ENCODE data around the gene DPCD. TPM values are rescaled to one million over a fixed set of nuclear protein-coding genes. Genes with fewer than 3 reads are reported as not detected.

DPCD gene
- total and polyA plus RNA-seq, 2 of the 8 experiments (the other 6 are each of a cell fraction or from before 2014, with no cell fraction given): 21.2 to 31.4 TPM

DNA sequence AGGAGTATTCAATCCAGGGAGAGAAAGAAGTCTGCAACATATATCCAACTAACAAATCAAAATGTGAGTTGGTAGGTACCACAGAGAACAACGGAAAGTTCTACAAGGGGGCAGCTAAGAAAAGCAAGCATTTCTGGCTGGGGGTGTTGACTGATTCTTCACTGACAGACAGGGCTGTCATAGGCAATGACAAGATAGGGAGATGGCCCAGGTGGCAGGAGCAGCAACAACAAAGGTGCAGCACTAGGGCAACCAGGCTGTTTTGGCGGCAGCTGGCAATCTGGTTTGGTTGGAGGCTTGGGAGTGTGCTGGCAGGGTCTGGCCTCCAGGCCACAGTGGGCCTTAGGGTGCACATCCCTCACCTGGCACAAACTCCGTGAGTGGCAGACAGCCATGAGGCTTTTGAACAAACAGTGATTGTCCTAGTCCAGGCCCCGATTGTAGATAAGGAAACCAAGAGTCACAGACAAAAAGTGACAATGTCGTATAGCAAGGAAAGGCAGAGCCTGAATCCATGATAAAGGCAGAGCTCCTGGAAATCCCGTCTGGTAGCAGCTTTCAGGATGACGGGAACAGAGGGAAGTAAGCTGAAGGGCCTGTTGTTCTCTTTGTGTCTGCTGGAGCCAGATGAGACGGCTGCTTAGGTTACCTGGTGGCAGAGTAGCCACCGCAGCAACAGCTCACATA lies 28.4 kb downstream of the DPCD start:
- H4K5ac ChIP-seq (ENCODE audit: insufficient read length, low read depth, low read length): no peak overlapping the region
- no peak overlapping the region for H3K14ac ChIP-seq (ENCODE audit: insufficient read length)
- H2AK5ac ChIP-seq (ENCODE audit: low read depth, low read length): no peak overlapping the region
- H2BK12ac ChIP-seq (ENCODE audit: low read depth, low read length): no peak overlapping the region; the same call in 1 of the 2 replicates
- no peaks in the 10 kb centered on the region for H3K23me2 ChIP-seq (ENCODE audit: low read depth, low read length)
- no peak overlapping the region for H3K4ac ChIP-seq (replicated peaks; ENCODE audit: insufficient read length, low read depth, low read length)
- no peaks in the 10 kb centered on the region; the same call in 1 of the 2 replicates for H3K79me1 ChIP-seq (ENCODE audit: low read depth, low read length)
- H2BK120ac ChIP-seq (replicated peaks; ENCODE audit: low read depth, low read length): no peak overlapping the region
- WGBS, 2 experiments (ENCODE audit: extremely low coverage in 1 of 2, insufficient coverage in 1 of 2, insufficient read length in 1 of 2, insufficient replicate concordance in 2 of 2, low coverage in 1 of 2, low lambda C conversion rate in 2 of 2, missing lambda C conversion rate in 1 of 2): 84% methylated on average over 9 of the region's 9 CpGs; no CpG with 5 or more reads in 1 of the 2 experiments
- no peak overlapping the region for H4K8ac ChIP-seq (ENCODE audit: extremely low read depth, insufficient read depth, low read length)
- no peak overlapping the region for H2BK20ac ChIP-seq (ENCODE audit: low read length)
- DNase-seq (ENCODE audit: low read depth in 1 of 2, low spot score in 2 of 2) (no peak), FAIRE-seq (peak; percentile 24)
- H2AFZ ChIP-seq (ENCODE audit: low read length): no peak overlapping the region
- ChIA-PET POLR2A (ENCODE audit: partially characterized antibody) (interaction anchor here (0.7 to 2.2 kb wide), 3 partner anchors 15 to 202 kb away, joined by 3 to 10 read pairs (median 4); partner anchors contain the start of gene OGA), CTCF (ENCODE audit: partially characterized antibody) (interaction anchor here (0.6 to 10.9 kb wide), 25 partner anchors 8 to 402 kb away, joined by 3 to 131 read pairs (median 5); partner anchors contain the start of genes DPCD, NPM3 and POLL)
- no peak overlapping the region for H3K18ac ChIP-seq (ENCODE audit: extremely low read depth, low read length)
- no peak overlapping the region; the same call in 1 of the 2 replicates for H3K27ac ChIP-seq (ENCODE audit: low read depth, low read length)
- H3K4me1 ChIP-seq (replicated peaks in 1 of 4; ENCODE audit: control insufficient read depth in 3 of 4, insufficient read depth in 4 of 4, low read length in 3 of 4): peaks cover 5 to 17% (median 13%) of the 10 kb centered on the region in 4 experiments
- H3K79me2 ChIP-seq (ENCODE audit: control insufficient read depth in 1 of 2, insufficient read depth in 2 of 2, low read length in 2 of 2): no peaks in the 10 kb centered on the region
- H4K91ac ChIP-seq (replicated peaks; ENCODE audit: insufficient read length, low read length): no peak overlapping the region
- H3K4me3 ChIP-seq (ENCODE audit: extremely low read depth in 1 of 4, insufficient read depth in 2 of 4, low read depth in 3 of 4, low read length in 4 of 4): no peak overlapping the region
- H3K27me3 ChIP-seq (replicated peaks in 1 of 4; ENCODE audit: control insufficient read depth in 3 of 4, extremely low read depth in 1 of 4, insufficient read depth in 3 of 4, low read length in 3 of 4): no peaks in the 10 kb centered on the region
- H3K9me3 ChIP-seq (ENCODE audit: insufficient read depth in 2 of 2, low read depth in 1 of 2, low read length in 1 of 2): no peaks in the 10 kb centered on the region
- no peak overlapping the region for H2BK15ac ChIP-seq (ENCODE audit: low read length)
- no peak overlapping the region for H3K23ac ChIP-seq (ENCODE audit: insufficient read length)
- H3K56ac ChIP-seq (replicated peaks; ENCODE audit: insufficient read length, low read depth, low read length): no peak overlapping the region
- no peak overlapping the region for H3K4me2 ChIP-seq (ENCODE audit: insufficient read depth in 1 of 2, low read depth in 2 of 2, low read length in 2 of 2)
- H2BK5ac ChIP-seq (ENCODE audit: low read depth, low read length): 0 out of 2 replicates have a peak overlapping the region, but pooled peaks have one; percentile 29
- peaks cover 0 to 1% (median 0%) of the 10 kb centered on the region in 4 experiments; a peak in 1 of 8 replicates for H3K36me3 ChIP-seq (ENCODE audit: control insufficient read depth in 2 of 4, insufficient read depth in 4 of 4, low read length in 3 of 4)
- H4K20me1 ChIP-seq (replicated peaks in 1 of 2; ENCODE audit: control insufficient read depth in 1 of 2, insufficient read depth in 2 of 2, low read length in 2 of 2): peaks cover 0 to 1% of the 10 kb centered on the region in 2 experiments
- H3K9ac ChIP-seq (replicated peaks in 1 of 4; ENCODE audit: extremely low read depth in 1 of 4, low read depth in 3 of 4, low read length in 3 of 4): no peak overlapping the region
- TF ChIP-seq PHF8 (conservative IDR thresholded peaks at IDR 0.05; ENCODE audit: low read depth, low read length): no peak
- TF ChIP-seq TEAD4 (IDR thresholded peaks at IDR 0.05; ENCODE audit: low read depth, low read length): no peak
- TF ChIP-seq, protein P1, sequence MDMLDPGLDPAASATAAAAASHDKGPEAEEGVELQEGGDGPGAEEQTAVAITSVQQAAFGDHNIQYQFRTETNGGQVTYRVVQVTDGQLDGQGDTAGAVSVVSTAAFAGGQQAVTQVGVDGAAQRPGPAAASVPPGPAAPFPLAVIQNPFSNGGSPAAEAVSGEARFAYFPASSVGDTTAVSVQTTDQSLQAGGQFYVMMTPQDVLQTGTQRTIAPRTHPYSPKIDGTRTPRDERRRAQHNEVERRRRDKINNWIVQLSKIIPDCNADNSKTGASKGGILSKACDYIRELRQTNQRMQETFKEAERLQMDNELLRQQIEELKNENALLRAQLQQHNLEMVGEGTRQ (IDR thresholded peaks at IDR 0.05; ENCODE audit: low read length): no peak
- TF ChIP-seq EGR1 (IDR thresholded peaks at IDR 0.05; ENCODE audit: borderline replicate concordance, low read depth, low read length): no peak
- TF ChIP-seq SUZ12 (IDR thresholded peaks at IDR 0.05; ENCODE audit: low read length): no peak

Data from H1 (cell line).